HG03280 (cell line): Measurements from ENCODE around the gene CTDP1.
"Not testable (repeated sequence)": the region's sequence is repeated elsewhere in the genome, so short reads cannot be mapped to it uniquely, and the experiment has no call there.

Experiments
- ATAC-seq: cut with Tn5 transposase; IDR thresholded peaks from one replicate; pipeline ENCODE4 v1.9.1; 2021; ENCODE audit warnings: mild to moderate bottlenecking, moderate library complexity; ENCODE audit not compliant: unreplicated experiment

The CTDP1 gene

DNA sequence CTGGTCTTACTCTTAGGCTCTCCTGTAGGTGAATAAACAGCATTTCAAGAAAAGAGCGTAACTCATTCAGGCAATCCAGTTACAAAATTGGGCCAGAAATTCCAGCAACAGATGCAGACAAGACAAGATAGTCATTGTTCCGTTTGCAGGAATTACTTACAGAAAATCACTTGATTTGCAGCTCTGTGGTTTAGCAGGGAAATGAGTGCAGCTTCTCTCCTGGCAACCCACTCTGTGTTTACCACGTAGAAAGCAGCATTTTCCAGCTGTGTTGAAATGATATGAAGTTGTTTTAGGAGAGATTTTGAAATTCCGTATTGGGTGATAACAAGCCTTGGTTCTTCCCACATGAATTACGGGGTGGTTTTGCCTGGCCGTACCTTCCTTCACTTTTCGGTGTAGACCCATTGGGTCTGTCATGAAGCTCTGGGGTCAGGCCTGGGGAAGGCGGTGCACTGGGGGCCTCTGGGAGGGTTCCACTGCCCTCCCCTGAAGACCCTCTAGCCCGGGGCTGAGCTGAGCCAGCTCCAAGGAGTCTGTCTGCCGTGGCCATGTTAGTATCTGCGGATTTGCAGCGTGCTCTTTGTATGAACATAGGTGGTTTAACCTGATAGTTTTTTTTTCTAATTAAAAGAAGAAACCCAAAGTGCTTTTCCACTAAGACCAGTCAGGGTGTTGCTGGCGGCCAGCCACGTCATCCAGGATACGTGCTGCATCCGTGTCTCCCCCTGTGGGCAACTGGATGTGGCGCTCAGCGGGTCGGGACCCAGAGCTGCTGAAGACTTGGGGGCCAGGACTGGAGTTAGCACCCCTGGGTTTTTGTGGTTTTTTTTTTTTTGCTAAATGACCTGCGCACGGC, 59.2 kb downstream of the CTDP1 start:
- no peak for ATAC-seq

DNA sequence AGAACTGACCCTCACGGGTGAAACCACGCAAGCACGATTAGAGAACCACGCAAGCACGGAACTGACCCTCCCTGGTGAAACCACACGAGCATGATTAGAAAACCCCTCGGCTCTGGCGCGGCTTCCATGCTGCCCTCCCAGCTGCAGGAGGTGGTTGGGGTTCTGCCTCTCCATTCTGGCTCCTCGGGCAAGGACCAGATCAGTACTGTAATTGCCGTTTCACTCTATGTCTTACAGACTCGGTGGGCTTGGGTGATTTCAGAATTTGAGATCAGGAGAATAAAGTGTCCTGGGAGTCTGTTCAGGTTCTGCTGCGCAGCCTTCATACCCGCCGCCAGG, 59.8 kb downstream of the CTDP1 start:
- ATAC-seq, result no peak

DNA sequence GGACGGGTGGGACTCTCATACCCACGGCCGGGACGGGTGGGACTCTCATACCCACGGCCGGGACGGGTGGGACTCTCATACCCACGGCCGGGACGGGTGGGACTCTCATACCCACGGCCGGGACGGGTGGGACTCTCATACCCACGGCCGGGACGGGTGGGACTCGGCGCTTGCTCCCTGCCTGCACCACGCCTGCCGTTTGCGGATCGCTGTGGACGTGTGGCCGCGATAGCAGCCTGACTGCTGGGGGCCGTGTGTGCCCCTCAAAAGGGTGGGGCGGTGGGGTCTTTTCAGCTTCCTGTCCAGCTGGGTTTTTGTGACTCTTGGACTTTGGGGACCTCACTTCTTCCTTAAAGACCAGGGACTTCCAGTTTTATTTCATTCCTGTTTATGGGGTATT, 60.4 kb downstream of the CTDP1 start:
- not testable (repeated sequence) for ATAC-seq

DNA sequence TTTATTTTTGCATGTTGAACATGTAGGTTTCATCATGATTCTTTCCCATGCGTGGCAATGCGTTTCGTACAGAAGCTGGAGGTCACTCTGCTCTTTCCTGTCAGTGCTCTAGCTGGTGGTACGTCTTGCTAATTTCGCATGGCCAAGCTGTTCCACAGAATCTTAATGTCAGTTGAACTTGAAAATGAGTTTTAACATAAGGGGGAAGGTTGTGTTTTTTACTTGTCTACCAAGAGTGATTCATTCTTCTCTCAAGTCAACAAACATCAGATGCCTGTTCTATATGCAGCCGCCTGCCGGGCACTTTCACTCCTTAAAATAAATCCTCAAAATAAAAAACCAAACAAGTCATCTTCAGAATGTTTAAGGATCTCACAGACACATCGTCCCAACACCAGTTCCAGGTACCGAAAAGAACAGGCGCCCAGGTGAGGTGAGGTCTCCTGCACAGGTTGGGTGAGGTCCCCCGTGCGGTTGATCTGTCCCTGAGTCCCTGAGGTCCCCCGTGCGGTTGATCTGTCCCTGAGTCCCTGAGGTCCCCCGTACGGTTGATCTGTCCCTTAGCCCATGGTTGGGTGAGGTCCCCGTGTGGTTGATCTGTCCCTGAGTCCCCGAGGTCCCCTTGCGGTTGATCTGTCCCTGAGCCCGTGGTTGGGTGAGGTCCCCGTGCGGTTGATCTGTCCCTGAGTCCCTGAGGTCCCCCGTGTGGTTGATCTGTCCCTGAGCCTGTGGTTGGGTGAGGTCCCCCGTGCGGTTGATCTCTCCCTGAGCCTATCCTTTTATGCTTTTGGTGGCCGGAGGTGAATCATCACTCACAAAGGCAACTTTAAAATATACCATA, 61.1 kb downstream of the CTDP1 start:
- ATAC-seq, result no peak

DNA sequence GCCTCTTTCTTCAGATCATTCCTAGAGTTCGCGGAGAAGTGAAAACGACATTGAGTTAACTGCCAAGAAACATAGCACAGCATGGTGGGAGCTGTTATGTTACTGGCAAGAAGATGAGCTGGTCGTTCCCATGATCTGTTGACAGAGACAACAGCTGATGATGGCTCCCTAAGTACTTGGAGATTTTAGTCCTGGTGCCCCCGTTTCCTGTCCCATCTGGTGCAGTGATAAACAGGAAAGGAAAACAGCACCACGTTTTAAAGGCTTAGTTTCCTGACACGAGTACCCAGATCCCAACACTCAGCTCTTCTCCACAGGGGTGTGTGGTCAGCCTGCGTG, 61.7 kb downstream of the CTDP1 start:
- no peak for ATAC-seq

DNA sequence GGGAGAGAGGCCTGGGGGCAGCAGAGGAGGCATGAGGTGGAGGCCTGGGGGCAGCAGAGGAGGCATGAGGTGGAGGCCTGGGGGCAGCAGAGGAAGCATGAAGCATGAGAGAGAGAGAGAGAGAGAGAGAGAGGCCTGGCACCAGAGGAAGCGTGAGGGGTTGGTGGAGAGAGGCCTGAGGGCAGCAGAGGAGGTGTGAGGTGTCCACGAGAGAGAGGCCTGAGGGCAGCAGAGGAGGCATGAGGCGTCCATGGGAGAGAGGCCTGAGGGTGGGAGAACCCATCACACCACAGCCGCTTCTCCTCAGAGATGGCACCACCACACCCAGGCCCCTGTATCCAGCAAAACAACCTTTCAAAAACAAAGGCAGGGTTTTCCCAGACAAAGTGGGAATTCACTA, 62.5 kb downstream of the CTDP1 start:
- ATAC-seq, result no peak

DNA sequence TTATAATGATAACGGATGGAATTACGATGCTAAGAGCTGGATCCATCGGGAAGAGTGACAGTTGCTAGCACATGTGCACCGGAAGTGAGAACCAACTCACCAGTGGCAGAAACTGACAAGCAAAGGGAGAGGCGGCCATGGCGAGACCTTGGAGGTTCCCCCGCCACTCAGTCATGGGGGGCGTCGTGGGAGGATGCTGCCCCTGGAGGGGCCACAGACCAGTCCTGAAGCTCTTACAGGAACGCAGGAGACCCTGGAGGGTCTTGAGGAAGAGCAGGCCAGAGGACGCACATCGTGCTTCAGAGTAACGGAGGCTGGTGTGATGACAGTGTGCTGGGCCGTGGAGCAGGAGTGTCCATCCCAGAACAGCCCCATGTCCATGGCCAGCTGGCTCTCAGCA, 65.0 kb downstream of the CTDP1 start:
- ATAC-seq, result no peak

DNA sequence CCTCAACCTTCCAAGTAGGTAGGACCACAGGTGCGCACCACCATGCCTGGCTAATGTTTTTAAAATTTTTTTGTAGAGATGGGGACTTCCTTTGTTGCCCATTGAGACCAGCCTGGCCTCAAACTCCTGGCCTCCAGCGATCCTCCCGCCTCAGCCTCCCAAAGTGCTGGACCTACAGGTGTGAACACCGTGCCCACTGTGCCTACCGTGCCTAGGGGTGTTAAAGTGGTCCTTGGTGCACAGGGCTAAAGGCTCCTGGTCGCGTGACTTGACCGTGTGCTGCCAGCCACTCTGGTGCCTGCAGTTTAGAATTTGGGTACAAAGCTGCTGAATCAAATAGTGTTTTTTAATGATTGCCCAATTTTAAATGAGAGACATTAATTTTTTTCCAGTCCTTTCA, 67.1 kb downstream of the CTDP1 start:
- ATAC-seq, result no peak

DNA sequence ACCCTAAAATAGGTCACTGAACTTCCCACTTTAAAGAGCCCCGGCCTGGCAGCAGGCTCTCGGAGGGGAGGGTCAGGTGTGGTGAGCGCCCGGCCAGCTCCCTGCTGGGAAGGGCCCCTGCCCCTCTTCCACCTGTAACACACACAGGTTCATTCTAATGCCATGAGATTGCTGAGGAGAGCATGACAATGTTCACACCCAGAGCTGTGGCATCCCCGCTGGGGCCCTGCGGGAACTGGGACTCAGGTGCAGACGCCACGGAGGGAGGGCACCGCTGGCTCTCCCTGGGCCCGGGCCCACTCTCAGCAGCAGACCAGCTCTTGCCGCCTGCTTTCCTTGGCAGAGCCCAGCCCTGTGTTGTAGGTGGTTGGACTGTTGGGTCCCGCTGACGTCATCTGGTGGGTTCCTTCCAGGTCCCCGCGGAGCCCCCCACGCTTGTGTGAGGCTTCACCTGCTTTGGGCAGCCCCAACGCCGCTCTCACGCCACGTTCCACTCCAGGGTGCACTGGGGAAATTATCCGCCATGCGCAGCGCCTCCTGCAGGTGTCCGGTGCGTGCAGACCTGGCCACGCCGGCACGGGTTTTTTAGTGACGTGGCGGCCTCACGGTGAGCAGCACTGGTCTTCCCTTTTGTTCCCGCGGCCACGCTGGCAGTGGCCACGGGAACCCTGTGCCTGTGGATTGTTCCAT, 67.7 kb downstream of the CTDP1 start:
- ATAC-seq, result no peak

DNA sequence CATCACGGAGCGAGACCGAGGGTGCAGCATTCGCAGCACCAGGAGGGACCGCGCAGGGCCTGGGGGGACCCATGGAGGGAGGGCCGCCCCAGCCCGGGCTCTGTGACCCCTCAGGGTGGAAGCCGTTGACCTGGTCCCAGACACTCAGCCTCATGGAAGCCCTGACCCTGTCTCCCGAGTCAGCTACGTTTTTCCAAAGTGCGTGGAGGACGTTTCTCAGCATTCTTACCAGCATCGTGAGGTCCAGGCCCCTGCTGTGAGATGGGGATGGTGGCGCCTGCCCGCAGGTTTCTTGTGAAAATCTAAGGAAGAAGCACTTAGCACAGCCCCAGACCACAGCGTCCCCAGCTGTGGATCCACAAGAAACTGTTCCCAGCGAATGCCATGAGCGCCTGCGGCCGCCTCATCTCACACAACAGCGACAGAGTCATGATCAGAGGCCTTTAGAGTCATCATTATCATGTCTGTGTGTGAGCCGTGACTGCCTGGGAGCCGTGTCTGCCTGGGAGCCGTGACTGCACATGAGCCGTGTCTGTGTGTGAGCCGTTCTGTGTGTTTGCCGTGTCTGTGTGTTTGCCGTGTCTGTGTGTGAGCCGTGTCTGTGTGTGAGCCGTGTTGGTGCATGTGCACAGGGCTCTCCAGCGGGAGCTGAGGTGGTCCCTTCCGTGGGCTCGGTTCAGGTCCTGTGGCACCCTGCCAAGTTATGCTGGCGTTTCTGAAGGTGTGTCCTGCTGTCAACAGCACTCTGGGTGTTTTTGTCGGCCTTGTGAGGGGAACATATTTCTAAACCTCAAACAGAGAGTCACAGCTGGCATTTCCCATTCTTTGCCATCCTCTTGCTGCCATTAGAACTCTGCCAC, 68.9 kb downstream of the CTDP1 start:
- ATAC-seq, result no peak

DNA sequence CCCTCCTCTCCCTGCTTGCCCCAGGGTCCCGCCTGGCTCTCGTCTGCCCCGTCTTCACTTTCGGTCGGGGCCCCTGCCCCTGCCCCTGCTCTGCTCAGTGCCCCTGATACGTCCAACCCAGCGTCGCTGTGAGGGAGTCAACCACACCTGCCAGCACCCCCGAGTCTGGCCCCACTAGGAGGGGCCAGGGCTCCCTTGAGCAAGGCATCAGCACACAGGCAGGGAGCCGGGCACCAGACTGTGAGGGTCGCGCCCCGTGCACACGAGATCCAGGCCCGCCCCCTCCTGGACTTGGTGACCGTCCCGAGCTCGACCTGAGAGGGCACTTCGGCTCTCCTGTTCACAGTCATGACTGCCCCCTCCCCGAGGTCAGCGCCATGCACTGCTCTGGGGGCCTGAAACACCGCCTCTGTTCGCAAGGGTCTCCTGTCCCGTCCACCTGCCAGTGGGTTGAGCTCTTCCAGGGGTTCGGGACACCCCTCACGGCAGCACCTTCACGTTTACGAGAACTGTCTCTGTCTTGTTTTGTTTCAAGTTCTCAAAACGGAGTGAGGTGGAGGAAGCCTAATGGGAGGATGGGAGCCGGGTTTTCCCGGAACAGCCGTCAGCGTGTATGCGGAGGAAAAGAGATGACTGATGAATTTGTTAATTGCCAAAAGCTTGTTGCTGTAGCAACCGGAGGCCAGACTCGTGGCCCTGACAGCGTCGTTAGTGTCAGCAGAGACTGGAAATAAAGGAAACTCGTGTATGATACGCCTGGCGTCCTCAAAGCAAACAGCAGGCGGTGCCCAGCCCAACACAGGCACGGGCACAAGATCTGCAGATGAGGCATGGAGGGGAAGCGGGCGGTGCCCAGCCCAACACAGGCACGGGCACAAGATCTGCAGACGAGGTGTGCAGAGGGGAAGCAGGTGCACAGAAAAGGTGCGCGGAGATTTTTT, 69.9 kb downstream of the CTDP1 start:
- ATAC-seq, result no peak

DNA sequence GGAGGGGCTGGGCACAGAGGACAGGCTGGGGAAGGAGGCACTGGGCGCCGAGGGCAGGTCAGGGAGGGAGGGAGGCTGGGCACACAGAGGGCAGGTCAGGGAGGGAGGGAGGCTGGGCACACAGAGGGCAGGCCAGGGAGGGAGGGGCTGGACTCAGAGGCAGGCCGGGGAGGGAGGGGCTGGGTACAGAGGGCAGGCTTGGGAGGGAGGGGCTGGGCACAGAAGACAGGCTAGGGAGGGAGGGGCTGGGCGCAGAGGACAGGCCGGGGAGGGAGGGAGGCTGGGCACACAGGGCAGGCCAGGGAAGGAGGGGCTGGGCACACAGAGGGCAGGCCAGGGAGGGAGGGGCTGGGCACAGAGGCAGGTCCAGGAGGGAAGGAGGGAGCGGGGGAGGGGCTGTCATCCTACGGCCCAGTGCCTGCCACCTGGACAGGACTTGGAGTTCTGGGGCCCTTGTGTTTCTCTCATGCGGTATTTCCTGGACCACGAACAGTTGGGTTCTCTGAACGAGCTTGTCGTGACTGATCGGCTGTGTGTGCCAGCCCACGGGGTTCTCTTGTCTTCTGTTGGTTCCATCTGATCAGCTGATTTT, 71.5 kb downstream of the CTDP1 start:
- no peak for ATAC-seq

DNA sequence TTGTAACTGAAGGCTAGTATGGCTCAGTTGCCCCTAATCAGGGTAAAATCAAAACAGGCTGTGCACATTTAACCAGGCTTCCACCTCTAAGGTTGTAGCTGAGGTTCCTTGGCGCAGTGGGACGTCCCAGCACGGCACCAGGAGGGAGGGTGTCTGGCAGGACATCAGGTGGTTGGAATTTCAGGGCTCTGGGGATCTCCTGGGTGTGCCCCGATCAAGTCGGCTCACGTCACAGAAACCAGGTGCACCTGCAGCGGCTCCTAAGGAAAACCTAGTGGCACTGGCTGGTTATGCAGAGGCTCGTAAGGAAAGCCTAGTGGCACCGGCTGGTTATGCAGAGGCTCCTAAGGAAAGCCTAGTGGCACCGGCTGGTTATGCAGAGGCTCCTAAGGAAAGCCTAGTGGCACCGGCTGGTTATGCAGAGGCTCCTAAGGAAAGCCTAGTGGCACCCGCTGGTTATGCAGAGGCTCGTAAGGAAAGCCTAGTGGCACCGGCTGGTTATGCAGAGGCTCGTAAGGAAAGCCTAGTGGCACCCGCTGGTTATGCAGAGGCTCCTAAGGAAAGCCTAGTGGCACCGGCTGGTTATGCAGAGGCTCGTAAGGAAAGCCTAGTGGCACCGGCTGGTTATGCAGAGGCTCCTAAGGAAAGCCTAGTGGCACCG, 72.4 kb downstream of the CTDP1 start:
- ATAC-seq, result not testable (repeated sequence)

DNA sequence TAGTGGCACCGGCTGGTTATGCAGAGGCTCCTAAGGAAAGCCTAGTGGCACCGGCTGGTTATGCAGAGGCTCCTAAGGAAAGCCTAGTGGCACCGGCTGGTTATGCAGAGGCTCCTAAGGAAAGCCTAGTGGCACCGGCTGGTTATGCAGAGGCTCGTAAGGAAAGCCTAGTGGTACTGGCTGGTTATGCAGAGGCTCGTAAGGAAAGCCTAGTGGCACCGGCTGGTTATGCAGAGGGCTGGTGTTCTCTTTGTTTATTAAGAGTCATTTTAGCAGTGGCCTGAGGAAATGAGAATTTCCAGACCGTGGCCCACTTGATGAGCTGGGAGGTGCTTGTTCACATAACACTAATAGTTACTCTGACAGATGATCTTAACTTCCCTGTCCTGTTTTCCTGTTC, 73.3 kb downstream of the CTDP1 start:
- ATAC-seq, result not testable (repeated sequence)

DNA sequence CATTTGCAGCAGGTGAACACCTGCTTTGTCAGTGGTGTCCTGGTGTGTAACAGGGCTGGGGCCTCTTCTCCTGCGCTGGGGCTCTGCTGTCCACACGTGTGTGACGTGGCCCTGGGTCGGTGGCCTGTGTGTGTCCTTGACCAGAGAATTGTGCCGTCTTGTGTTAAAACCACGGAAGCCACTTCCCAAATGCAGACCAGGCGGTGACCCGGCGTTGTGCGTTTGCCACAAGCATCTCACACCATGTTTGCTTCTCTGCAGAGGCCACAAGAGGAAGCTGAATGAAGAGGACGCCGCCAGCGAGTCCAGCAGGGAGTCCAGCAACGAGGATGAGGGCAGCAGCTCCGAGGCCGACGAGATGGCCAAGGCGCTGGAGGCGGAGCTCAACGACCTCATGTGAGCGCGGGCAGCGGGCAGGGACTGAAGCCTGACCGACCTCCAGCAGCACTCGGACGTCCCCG, 73.8 kb downstream of the CTDP1 start:
- ATAC-seq, result no peak

DNA sequence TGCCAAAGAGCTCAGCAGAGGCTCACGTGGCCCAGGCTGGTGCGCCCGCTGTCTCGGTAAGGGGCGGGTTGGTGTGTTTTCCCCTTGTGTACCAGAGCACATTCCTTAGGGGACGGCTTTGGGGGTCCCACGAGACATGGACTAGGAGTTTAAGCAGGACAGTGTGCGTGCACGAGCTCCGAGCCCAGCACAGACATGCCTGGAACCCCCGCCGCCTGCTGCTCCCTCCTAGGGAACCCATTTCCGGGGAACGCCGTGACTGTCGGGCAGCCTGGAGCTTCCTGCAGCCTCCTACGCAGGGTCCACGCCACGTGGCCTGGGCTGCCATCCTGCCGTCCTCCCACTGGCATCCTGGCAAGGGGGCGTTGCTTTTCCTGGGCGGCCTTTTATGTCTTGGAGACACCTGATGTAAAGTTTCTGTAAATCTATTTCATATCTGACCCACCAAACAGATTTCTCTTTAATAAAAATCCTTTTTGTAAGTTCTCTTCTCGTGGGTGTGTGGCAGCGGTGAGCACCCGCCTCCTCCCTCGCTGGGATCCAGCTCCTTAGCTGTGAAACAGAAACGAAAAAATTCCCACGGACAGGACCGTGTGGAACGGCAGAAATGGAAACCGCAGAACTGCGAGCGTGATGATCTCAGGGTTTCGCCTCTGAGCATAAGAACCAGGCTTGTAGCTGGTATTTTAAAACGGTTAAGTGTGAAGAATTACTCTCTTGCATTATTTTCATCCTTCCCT, 74.6 kb downstream of the CTDP1 start:
- no peak for ATAC-seq

DNA sequence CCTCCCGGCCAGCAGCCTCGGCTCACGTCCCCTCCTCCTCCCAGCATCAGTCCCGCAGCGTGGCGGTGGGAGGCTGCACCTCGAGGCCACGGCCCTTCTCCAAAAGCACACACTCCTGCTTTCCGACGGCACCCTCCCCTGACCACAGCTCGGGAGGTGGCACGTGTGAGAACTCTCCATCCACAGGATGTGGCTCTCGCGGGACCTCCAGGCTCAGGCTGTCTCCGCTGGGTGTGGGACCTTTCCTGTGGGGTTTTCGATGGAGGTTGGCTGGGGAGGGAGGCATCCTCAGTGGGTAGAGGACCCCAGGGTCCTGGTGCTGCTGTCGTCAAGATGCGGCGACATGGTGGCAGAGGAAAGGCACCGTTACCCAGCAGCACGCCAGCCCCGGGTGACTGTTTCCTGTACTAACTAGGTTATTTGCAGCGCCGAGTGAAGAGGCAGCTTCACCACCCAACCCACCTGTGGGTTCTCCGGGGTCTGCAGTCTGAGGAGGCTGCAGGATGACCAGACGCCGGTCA, 75.3 kb downstream of the CTDP1 start:
- ATAC-seq, result no peak
